Tibial nerve (tissue), 4 donors: ENCODE results near the gene DNAJC1.

Experiments used
- CTCF ChIP-seq, 5 experiments: fragments of 200-600 bp in 3 of 5; fragments of 450-650 bp in 2 of 5; sonication (generic) in 3 of 5; IDR thresholded peaks; one replicate each; pipeline ENCODE4 v1.5.1; 2016 to 2019; ENCODE audit warnings: antibody characterized with exemption in 5 of 5, mild to moderate bottlenecking in 3 of 5, moderate library complexity in 2 of 5
- EP300 ChIP-seq, 2 donors: sonication (generic); formaldehyde crosslinking; IDR thresholded peaks; one replicate each; pipeline ENCODE4 v1.6.1; 2017; ENCODE audit warnings: antibody characterized with exemption in 2 of 2, mild to moderate bottlenecking in 1 of 2
- POLR2A ChIP-seq, 2 donors: fragments of 450-650 bp; IDR thresholded peaks; one replicate each; pipeline ENCODE4 v1.6.1; 2017; ENCODE audit warnings: antibody characterized with exemption in 2 of 2, mild to moderate bottlenecking in 2 of 2, moderate library complexity in 2 of 2

GRCh38 chr10:21975378-21975990 is 28.0 kb downstream of the DNAJC1 start:
- no peak for TF ChIP-seq CTCF (IDR thresholded peaks at IDR 0.05)
- TF ChIP-seq POLR2A (IDR thresholded peaks at IDR 0.05), result no peak
- TF ChIP-seq EP300 (IDR thresholded peaks at IDR 0.05), result no peak
